Panc1 (cell line): ENCODE data around the gene CDC42BPA.

Experiments
- POLR2AphosphoS5 ChIP-seq: IDR thresholded peaks from 2 replicates; pipeline ENCODE4 v1.6.1; 2012; ENCODE audit warnings: mild to moderate bottlenecking, low read depth, low read length, moderate library complexity
- SIN3A ChIP-seq: IDR thresholded peaks from 2 replicates; pipeline ENCODE4 v1.6.1; 2012; ENCODE audit warnings: low read depth, mild to moderate bottlenecking, low read length, moderate library complexity, borderline replicate concordance; ENCODE audit not compliant: insufficient read depth
- TF ChIP-seq, protein P1 (sequence below): fragments of 450-650 bp; IDR thresholded peaks from 2 replicates; pipeline ENCODE4 v1.5.1; 2017; ENCODE audit warnings: mild to moderate bottlenecking
- TF ChIP-seq, protein P2 (sequence below), 2 experiments: IDR thresholded peaks; 2 replicates each; pipeline ENCODE4 v1.6.1; 2011 to 2012; ENCODE audit warnings: low read depth in 2 of 2, control low read depth in 1 of 2, low read length in 1 of 2, mild to moderate bottlenecking in 1 of 2, moderate library complexity in 1 of 2; ENCODE audit not compliant: insufficient read depth in 1 of 2

DNA sequence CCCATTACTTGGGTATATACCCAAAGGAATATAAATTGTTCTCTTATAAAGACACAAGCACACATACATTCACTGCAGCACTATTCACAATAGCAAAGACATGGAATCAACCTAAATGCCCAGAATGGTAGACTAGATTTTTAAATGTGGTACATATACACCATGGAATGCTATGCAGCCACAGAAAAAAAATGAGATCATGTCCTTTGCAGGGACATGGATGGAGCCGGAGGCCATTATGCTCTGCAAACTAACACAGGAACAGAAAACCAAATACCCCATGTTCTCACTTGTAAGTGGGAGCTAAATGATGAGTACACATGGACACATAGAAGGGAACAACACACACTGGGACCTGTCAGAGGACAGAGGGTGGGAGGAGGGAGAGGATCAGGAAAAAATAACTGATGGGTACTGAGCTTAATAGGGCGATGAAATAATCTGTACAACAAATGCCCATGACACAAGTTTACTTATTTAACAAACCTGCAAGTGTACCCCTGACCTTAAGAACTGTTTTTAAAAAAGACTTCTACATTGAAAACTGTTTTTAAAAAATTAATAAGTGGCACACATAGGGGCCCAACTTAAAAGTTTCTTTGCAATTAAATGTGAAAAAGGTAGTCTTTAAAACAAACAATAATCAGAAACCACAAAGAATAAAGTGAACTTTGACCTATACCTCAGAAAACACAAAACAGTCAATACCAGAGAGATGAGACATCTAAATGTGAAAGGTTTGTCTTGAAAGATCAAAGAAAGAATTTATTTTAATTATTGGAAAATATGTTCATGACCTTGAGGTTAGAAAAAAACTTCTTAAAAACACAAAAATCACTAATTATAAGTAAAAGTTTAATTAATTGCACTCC lies 75.2 kb downstream of the CDC42BPA start:
- TF ChIP-seq, protein P1, sequence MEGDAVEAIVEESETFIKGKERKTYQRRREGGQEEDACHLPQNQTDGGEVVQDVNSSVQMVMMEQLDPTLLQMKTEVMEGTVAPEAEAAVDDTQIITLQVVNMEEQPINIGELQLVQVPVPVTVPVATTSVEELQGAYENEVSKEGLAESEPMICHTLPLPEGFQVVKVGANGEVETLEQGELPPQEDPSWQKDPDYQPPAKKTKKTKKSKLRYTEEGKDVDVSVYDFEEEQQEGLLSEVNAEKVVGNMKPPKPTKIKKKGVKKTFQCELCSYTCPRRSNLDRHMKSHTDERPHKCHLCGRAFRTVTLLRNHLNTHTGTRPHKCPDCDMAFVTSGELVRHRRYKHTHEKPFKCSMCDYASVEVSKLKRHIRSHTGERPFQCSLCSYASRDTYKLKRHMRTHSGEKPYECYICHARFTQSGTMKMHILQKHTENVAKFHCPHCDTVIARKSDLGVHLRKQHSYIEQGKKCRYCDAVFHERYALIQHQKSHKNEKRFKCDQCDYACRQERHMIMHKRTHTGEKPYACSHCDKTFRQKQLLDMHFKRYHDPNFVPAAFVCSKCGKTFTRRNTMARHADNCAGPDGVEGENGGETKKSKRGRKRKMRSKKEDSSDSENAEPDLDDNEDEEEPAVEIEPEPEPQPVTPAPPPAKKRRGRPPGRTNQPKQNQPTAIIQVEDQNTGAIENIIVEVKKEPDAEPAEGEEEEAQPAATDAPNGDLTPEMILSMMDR = no peak
- TF ChIP-seq, protein P2, sequence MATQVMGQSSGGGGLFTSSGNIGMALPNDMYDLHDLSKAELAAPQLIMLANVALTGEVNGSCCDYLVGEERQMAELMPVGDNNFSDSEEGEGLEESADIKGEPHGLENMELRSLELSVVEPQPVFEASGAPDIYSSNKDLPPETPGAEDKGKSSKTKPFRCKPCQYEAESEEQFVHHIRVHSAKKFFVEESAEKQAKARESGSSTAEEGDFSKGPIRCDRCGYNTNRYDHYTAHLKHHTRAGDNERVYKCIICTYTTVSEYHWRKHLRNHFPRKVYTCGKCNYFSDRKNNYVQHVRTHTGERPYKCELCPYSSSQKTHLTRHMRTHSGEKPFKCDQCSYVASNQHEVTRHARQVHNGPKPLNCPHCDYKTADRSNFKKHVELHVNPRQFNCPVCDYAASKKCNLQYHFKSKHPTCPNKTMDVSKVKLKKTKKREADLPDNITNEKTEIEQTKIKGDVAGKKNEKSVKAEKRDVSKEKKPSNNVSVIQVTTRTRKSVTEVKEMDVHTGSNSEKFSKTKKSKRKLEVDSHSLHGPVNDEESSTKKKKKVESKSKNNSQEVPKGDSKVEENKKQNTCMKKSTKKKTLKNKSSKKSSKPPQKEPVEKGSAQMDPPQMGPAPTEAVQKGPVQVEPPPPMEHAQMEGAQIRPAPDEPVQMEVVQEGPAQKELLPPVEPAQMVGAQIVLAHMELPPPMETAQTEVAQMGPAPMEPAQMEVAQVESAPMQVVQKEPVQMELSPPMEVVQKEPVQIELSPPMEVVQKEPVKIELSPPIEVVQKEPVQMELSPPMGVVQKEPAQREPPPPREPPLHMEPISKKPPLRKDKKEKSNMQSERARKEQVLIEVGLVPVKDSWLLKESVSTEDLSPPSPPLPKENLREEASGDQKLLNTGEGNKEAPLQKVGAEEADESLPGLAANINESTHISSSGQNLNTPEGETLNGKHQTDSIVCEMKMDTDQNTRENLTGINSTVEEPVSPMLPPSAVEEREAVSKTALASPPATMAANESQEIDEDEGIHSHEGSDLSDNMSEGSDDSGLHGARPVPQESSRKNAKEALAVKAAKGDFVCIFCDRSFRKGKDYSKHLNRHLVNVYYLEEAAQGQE (IDR thresholded peaks at IDR 0.05; ENCODE audit: insufficient read depth in 1 of 2, low read depth in 2 of 2, low read length in 1 of 2) = no peak
- TF ChIP-seq POLR2AphosphoS5 (no peak), SIN3A (no peak)
